Left ventricle myocardium inferior (tissue), 1 donor: ENCODE measurements around the gene ANKRD13C. TPM values are rescaled to one million over a fixed set of nuclear protein-coding genes. Genes with fewer than 3 reads are reported as not detected.

Experiments
- DNase-seq: peaks from one replicate; pipeline ENCODE4 v3.0.0-alpha.2; 2020
- H3K27ac ChIP-seq: fragments of 200-600 bp; replicated peaks from 2 replicates; pipeline ENCODE4 v1.8.0; 2021
- H3K27me3 ChIP-seq: fragments of 200-600 bp; 2 replicates; pipeline ENCODE4 v1.8.0; 2021; ENCODE audit warnings: low read depth
- H3K36me3 ChIP-seq: fragments of 200-600 bp; 2 replicates; pipeline ENCODE4 v1.8.0; 2021
- H3K4me1 ChIP-seq: fragments of 200-600 bp; 2 replicates; pipeline ENCODE4 v1.8.0; 2021
- H3K4me3 ChIP-seq: fragments of 200-600 bp; 2 replicates; pipeline ENCODE4 v1.8.0; 2021; ENCODE audit warnings: mild to moderate bottlenecking, moderate library complexity
- H3K9me3 ChIP-seq: fragments of 200-600 bp; replicated peaks from 2 replicates; pipeline ENCODE4 v1.8.0; 2021
- intact Hi-C: fragments of 100-400 bp; cut with micrococcal nuclease; formaldehyde crosslinking; loops from one replicate; pipeline ENCODE4 v1.11.0; 2022
- total RNA-seq: library from RNA; stranded (reverse); fragmentation: NEBNext Ultra II Directional; extraction: Animal tissue kit (Norgen Biotek cat#: 25700); gene quantifications from one replicate; pipeline ENCODE4 v1.2.1, GENCODE V29; 2021
- TF ChIP-seq, protein P1 (sequence below): fragments of 200-600 bp; IDR thresholded peaks from 2 replicates; pipeline ENCODE4 v1.8.0; 2021; ENCODE audit warnings: antibody characterized with exemption, mild to moderate bottlenecking, borderline replicate concordance
- donor health status: DM: no; HTN: yes; CAD: no; lungs with severe emphysema.

ANKRD13C gene
- total RNA-seq, 1 donor from 2014 or later, result 9.5 TPM

DNA sequence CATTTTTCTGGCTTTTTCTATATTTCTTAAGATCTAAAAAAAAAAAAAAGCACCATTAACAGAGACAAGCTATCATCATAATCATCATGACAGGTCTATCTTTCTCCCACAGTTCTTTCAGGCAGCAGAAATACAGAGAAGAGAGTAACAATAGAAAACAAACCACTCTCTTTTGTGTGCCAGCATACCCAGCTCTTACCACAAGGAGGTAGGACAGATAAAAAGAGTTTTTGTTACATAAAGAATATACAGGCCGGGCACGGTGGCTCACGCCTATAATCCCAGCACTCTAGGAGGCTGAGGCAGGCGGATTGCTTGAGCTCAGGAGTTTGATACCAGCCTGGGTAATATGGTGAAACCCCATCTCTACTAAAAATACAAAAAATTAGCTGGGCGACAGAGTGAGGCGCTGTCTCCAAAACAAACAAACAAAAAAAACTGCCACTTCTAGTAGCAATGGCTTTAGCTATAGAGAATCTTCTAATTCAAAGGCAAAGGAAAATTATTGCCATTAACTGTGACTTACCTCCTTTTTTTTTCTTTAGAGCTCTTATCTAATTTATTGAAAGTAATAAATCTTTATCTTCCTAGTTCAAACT lies 39.7 kb downstream of the ANKRD13C start:
- Histone ChIP-seq H3K27ac (no peak overlapping the region), H3K27me3 (no peaks in the 10 kb centered on the region), H3K4me1 (no peaks in the 10 kb centered on the region), H3K36me3 (no peaks in the 10 kb centered on the region), H3K9me3 (no peaks in the 10 kb centered on the region), H3K4me3 (no peak overlapping the region)
- TF ChIP-seq, protein P1, sequence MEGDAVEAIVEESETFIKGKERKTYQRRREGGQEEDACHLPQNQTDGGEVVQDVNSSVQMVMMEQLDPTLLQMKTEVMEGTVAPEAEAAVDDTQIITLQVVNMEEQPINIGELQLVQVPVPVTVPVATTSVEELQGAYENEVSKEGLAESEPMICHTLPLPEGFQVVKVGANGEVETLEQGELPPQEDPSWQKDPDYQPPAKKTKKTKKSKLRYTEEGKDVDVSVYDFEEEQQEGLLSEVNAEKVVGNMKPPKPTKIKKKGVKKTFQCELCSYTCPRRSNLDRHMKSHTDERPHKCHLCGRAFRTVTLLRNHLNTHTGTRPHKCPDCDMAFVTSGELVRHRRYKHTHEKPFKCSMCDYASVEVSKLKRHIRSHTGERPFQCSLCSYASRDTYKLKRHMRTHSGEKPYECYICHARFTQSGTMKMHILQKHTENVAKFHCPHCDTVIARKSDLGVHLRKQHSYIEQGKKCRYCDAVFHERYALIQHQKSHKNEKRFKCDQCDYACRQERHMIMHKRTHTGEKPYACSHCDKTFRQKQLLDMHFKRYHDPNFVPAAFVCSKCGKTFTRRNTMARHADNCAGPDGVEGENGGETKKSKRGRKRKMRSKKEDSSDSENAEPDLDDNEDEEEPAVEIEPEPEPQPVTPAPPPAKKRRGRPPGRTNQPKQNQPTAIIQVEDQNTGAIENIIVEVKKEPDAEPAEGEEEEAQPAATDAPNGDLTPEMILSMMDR, result no peak
- DNase-seq, result no peak
- intact Hi-C loops, result no loop called here

- Histone ChIP-seq H3K4me1 (no peaks in the 10 kb centered on the region), H3K27me3 (no peaks in the 10 kb centered on the region), H3K9me3 (no peaks in the 10 kb centered on the region), H3K27ac (no peak overlapping the region), H3K36me3 (peaks cover 27% of the 10 kb centered on the region), H3K4me3 (no peak overlapping the region)
- TF ChIP-seq, protein P1, result no peak
- no peak for DNase-seq
- intact Hi-C loops, result no loop called here
These were observed 43.2 kb downstream of the ANKRD13C start for GRCh38 chr1:70311369-70311768.

DNA sequence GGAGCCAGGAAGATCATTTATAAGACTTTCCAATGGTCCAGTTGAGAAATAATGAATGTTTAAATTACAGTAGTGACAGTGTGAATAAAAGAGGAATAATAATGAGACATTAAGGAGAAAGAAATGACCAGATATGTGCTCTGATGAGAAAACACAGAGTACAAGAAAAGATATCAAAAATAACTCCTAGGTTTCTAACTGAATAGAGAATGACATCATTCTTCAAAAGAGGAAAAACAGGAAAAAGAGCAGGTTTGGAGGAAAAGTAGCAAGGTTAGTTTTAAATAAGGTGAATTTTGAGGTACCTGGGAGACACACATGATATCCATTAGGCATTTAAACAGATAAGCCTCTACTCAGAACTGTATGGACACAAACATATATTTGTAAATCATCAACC lies 55.0 kb downstream of the ANKRD13C start:
- no peak overlapping the region for H3K27ac ChIP-seq
- intact Hi-C loops, result no loop called here
- no peak overlapping the region for H3K4me3 ChIP-seq
- no peaks in the 10 kb centered on the region for H3K4me1 ChIP-seq
- no peak for DNase-seq
- peaks cover 43% of the 10 kb centered on the region for H3K36me3 ChIP-seq
- no peaks in the 10 kb centered on the region for H3K27me3 ChIP-seq
- TF ChIP-seq, protein P1, result no peak
- H3K9me3 ChIP-seq, result no peaks in the 10 kb centered on the region

GRCh38 chr1:70295749-70296148 lies 58.8 kb downstream of the ANKRD13C start:
- Histone ChIP-seq H3K4me1 (no peaks in the 10 kb centered on the region), H3K27ac (no peak overlapping the region), H3K36me3 (peaks cover 71% of the 10 kb centered on the region), H3K9me3 (no peaks in the 10 kb centered on the region), H3K4me3 (no peak overlapping the region), H3K27me3 (no peaks in the 10 kb centered on the region)
- intact Hi-C loops, result no loop called here
- DNase-seq, result no peak
- TF ChIP-seq, protein P1, result no peak

- no peaks in the 10 kb centered on the region for H3K27me3 ChIP-seq
- DNase-seq, result no peak
- no peak overlapping the region for H3K4me3 ChIP-seq
- intact Hi-C loops, result no loop called here
- peaks cover 66% of the 10 kb centered on the region for H3K36me3 ChIP-seq
- H3K9me3 ChIP-seq, result no peaks in the 10 kb centered on the region
- TF ChIP-seq, protein P1, result no peak
- H3K27ac ChIP-seq, result no peak overlapping the region
- no peaks in the 10 kb centered on the region for H3K4me1 ChIP-seq
These were observed 61.2 kb downstream of the ANKRD13C start for GRCh38 chr1:70293186-70293843.
